Left lung (tissue), 10 donors: Measurements from ENCODE around the gene TUBA1C. TPM values are rescaled to one million over a fixed set of nuclear protein-coding genes. Genes with fewer than 3 reads are reported as not detected.

Source experiments
- ATAC-seq: fragments of 200-7000 bp; cut with Tn5 transposase; one replicate; pipeline ENCODE4 v1.9.1; 2020; ENCODE audit warnings: moderate library complexity
- DNase-seq, 4 donors: peaks; one replicate each; pipeline ENCODE4 v3.0.0-alpha.2; 2013 to 2020
- H3K27ac ChIP-seq, 2 donors: fragments of 200-600 bp; sonication (generic) in 1 of 2; one replicate each; pipeline versions ENCODE4 v1.5.0 to v1.8.0; 2020 to 2021
- H3K27me3 ChIP-seq, 2 donors: fragments of 200-600 bp; sonication (generic) in 1 of 2; one replicate each; pipeline versions ENCODE4 v1.5.0 to v1.8.0; 2020 to 2021
- H3K36me3 ChIP-seq, 2 donors: fragments of 200-600 bp; sonication (generic) in 1 of 2; one replicate each; pipeline versions ENCODE4 v1.5.0 to v1.8.0; 2020 to 2021
- H3K4me1 ChIP-seq, 2 donors: fragments of 200-600 bp; one replicate each; pipeline ENCODE4 v1.8.0; 2021
- H3K4me3 ChIP-seq, 2 donors: fragments of 200-600 bp; sonication (generic) in 1 of 2; one replicate each; pipeline versions ENCODE4 v1.5.0 to v1.8.0; 2020 to 2021; ENCODE audit warnings: mild to moderate bottlenecking in 1 of 2
- H3K9me3 ChIP-seq, 2 donors: fragments of 200-600 bp; sonication (generic) in 1 of 2; one replicate each; pipeline versions ENCODE4 v1.5.0 to v1.8.0; 2020 to 2021
- intact Hi-C, 2 donors: fragments of 100-400 bp; cut with DNase I; formaldehyde crosslinking; loops; one replicate each; pipeline versions ENCODE4 v1.11.2 to v1.14.2; 2022
- polyA plus RNA-seq, 6 donors: library from polyadenylated mRNA; unstranded; fragments of 120-200 nt; gene quantifications; one replicate each; pipeline ENCODE4 v1.2.1, GENCODE V29; 2013; ENCODE audit not compliant: insufficient read length in 6 of 6
- total RNA-seq, 2 donors: library from RNA; stranded (reverse); fragmentation: NEBNext Ultra II Directional; extraction: Animal tissue kit (Norgen Biotek cat#: 25700); gene quantifications; one replicate each; pipeline ENCODE4 v1.2.1, GENCODE V29; 2021
- TF ChIP-seq, protein P1 (sequence below), 2 donors: fragments of 200-600 bp; sonication (generic) in 1 of 2; IDR thresholded peaks; one replicate each; pipeline versions ENCODE4 v1.5.0 to v1.8.0; 2021; ENCODE audit warnings: antibody characterized with exemption in 2 of 2
- donor health status: DM: no; HTN: yes; CAD: no.
- donor health status: DM: no; HTN: no; CAD: no.

Gene TUBA1C
- total and polyA plus RNA-seq, 8 donors = 112 to 235 (median 160) TPM

DNA sequence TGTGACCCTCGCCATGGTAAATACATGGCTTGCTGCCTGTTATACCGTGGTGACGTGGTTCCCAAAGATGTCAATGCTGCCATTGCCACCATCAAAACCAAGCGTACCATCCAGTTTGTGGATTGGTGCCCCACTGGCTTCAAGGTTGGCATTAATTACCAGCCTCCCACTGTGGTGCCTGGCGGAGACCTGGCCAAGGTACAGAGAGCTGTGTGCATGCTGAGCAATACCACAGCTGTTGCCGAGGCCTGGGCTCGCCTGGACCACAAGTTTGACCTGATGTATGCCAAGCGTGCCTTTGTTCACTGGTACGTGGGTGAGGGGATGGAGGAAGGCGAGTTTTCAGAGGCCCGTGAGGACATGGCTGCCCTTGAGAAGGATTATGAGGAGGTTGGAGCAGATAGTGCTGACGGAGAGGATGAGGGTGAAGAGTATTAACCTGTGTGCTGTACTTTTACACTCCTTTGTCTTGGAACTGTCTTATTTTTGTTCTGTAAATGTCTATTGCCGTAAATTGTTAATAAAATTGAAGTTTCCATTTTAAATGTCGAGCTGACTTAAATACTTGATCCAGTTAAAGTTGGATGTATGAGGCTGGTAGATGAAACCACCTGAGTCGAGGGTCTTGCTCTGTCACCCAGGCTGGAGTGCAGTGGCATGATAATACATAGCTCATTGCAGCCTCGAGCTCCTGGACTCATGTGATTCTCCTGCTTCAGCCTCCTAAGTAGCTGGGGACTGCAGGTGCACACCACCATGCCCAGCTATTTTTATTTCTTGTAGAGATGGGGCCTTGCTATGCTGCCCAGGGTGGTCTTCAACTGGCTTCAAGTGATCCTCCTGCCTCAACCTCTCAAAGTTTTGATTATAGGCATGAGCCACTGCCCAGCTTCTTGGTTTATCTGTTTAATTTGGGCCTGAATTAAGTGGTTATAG, 8.2 kb downstream of the TUBA1C start:
- no peak for DNase-seq

DNA sequence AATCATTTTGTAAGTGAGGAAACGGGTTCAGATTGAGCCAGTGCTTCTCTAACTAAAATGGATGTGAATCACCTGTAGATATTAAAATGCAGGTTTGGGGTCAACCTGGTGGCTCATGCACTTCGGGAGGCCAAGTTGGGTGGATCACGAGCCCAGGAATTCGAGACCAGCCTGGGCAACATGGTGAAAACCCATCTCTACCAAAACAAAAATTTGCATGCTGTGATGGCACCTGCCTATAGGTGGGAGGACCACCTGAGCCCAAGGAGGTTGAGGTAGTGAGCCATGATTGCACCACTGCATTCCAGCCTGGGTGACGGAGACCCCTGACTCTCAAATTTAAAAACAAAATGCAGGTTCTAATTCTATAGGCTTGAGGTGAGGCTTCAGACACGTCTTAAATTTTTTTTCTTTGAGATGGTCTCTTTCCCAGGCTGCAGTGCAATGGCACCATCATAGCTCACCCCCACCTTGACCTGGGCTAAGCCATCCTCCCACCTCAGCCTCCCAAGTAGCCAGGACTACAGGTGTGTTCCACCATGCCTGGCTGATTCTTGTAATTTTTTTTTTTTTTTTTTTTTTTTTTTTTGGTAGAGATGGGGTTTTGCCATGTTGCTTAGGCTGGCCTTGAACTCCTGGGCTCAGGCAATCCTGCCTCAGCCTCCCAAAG, 9.0 kb downstream of the TUBA1C start:
- ATAC-seq = no peak
- peaks cover 0 to 64% of the 10 kb centered on the region in 2 donors for H3K36me3 ChIP-seq
- no peak overlapping the region for H3K4me3 ChIP-seq
- H3K27ac ChIP-seq = no peak overlapping the region
- H3K4me1 ChIP-seq = peaks cover 4 to 13% of the 10 kb centered on the region in 2 donors
- H3K27me3 ChIP-seq = no peaks in the 10 kb centered on the region
- TF ChIP-seq, protein P1, sequence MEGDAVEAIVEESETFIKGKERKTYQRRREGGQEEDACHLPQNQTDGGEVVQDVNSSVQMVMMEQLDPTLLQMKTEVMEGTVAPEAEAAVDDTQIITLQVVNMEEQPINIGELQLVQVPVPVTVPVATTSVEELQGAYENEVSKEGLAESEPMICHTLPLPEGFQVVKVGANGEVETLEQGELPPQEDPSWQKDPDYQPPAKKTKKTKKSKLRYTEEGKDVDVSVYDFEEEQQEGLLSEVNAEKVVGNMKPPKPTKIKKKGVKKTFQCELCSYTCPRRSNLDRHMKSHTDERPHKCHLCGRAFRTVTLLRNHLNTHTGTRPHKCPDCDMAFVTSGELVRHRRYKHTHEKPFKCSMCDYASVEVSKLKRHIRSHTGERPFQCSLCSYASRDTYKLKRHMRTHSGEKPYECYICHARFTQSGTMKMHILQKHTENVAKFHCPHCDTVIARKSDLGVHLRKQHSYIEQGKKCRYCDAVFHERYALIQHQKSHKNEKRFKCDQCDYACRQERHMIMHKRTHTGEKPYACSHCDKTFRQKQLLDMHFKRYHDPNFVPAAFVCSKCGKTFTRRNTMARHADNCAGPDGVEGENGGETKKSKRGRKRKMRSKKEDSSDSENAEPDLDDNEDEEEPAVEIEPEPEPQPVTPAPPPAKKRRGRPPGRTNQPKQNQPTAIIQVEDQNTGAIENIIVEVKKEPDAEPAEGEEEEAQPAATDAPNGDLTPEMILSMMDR (IDR thresholded peaks at IDR 0.05) = no peak
- DNase-seq = no peak
- no peaks in the 10 kb centered on the region for H3K9me3 ChIP-seq
- intact Hi-C loops = no loop called here

More for the DNA sequence above, 8.2 kb downstream of the TUBA1C start:
- ATAC-seq = no peak
- TF ChIP-seq, protein P1 (IDR thresholded peaks at IDR 0.05) = no peak
- H3K4me1 ChIP-seq = peaks cover 5 to 20% of the 10 kb centered on the region in 2 donors
- H3K36me3 ChIP-seq = peaks cover 0 to 64% of the 10 kb centered on the region in 2 donors
- no peak overlapping the region for H3K4me3 ChIP-seq
- no peaks in the 10 kb centered on the region for H3K9me3 ChIP-seq
- H3K27ac ChIP-seq = no peak overlapping the region
- no peaks in the 10 kb centered on the region for H3K27me3 ChIP-seq
- intact Hi-C loops = no loop called here

DNA sequence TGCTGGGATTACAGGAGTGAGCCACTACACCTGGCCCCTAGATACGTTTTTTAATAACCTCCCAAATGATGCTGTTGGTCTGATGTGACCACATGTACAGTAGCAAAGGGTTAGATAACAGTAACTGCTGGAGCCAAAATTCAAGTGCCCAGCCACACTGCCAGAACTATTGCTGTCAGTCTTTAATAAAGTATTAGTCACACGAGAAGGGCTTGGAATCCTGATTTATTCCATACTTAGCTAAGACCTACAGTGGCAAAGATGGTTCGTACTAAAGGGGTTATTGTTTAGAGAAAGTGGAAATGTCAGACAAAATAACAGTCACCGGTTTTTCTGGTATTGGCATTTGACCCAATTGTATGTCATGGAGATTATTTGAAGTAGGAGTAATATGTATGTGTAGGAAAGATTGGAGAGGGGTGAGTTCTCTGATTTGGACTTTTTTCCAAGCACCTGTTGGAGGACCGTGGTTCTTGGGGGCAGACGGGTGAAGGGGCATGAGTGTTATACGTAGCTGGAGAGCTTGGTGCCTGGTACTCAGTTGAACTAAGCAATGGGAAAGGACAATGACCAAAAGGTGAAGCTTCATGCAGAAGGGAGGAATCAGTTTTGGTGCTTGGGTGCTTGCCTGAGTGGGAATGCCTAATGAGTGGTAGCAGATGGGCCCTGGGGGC, 9.7 kb downstream of the TUBA1C start:
- Histone ChIP-seq H3K9me3 (no peaks in the 10 kb centered on the region), H3K27me3 (no peaks in the 10 kb centered on the region), H3K27ac (no peak overlapping the region), H3K4me3 (no peak overlapping the region), H3K36me3 (peaks cover 0 to 57% of the 10 kb centered on the region in 2 donors), H3K4me1 (peaks cover under 1 to 12% of the 10 kb centered on the region in 2 donors)
- DNase-seq = no peak
- TF ChIP-seq, protein P1 (IDR thresholded peaks at IDR 0.05) = no peak
- intact Hi-C loops = no loop called here
- ATAC-seq = no peak

DNA sequence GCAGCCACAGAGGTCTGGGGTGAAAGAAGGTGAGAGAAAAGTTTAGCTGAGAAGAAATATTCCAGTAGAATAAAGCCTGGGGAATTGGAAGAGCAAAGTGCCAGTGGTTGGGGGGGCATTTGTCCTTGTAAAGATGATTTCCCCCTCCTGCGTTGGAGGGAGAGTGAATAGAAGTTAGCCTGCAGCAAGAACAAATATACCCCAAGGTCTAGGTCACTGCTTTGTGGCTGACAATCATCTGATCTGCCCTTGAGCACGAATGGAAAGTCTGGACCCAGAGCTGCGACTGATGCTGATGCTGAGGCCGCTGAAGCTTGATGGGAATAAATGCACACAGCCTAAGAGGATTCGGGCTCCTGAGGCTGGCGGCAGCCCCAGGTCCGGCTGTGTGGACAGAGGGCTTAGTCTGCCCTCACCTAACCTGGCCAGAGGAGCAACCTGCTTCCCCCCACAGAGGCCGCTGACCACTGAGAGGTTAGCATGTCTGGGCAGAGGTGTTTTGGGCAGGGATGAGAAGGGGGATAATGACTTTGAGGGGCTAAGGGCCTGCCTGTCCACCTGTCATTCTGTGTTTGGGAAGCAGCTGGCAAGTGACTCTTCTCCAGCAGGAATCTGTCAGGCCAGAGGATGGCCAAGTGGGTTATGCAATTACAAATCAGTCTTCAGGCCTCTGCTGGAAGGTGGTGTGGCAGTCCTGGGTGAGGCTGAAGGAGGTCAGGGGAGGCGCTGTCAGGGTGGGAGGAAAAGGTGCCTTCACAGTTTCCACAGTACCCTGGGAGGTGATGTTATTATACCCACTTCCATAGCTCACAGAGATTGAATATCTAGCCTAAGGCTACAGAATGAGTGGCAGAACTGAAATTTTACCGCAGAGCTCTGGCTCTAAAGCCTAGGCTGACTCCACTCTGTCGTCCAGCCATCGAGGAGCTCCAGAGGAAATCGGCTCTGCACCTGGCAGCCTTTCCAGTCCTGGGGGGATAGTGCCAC, 11.7 kb downstream of the TUBA1C start:
- Histone ChIP-seq H3K36me3 (peaks cover 0 to 37% of the 10 kb centered on the region in 2 donors), H3K4me3 (no peak overlapping the region), H3K9me3 (no peaks in the 10 kb centered on the region), H3K4me1 (peaks cover 4 to 23% of the 10 kb centered on the region in 2 donors), H3K27me3 (no peaks in the 10 kb centered on the region), H3K27ac (no peak overlapping the region)
- DNase-seq = no peak
- TF ChIP-seq, protein P1 (IDR thresholded peaks at IDR 0.05) = no peak
- intact Hi-C loops = no loop called here
- no peak for ATAC-seq
